Gastrocnemius medialis (tissue), 4 donors: Measurements from ENCODE around the gene RYR3. TPM values are rescaled to one million over a fixed set of nuclear protein-coding genes. Genes with fewer than 3 reads are reported as not detected.
A peak's percentile ranks its signal among the peaks of the same experiment; 100 is the strongest.

Experiments
- ATAC-seq, 2 donors: fragments of 150-250 bp; one replicate each; pipeline ENCODE4 v1.9.1; 2016
- DNase-seq, 2 donors: peaks; one replicate each; pipeline ENCODE4 v3.0.0-alpha.2; 2019
- H3K27ac ChIP-seq, 4 donors: fragments of 200-600 bp; sonication (generic); 1 replicate in 1 of 4; 2 replicates in 3 of 4; pipeline ENCODE4 v1.5.1; 2016 to 2018; ENCODE audit warnings: mild to moderate bottlenecking in 2 of 4, moderate library complexity in 1 of 4
- H3K27me3 ChIP-seq, 3 donors: fragments of 200-600 bp; sonication (generic) in 2 of 3; 1 replicate in 1 of 3; 2 replicates in 2 of 3; pipeline versions ENCODE4 v1.5.1 to v1.6.0; 2016 to 2019; ENCODE audit warnings: mild to moderate bottlenecking in 1 of 3, moderate library complexity in 1 of 3
- H3K36me3 ChIP-seq, 2 donors: fragments of 200-600 bp; sonication (generic) in 1 of 2; one replicate each; pipeline ENCODE4 v1.5.1; 2017 to 2018
- H3K4me1 ChIP-seq, 2 donors: fragments of 200-600 bp; sonication (generic) in 1 of 2; one replicate each; pipeline ENCODE4 v1.5.1; 2016 to 2017; ENCODE audit warnings: mild to moderate bottlenecking in 2 of 2
- H3K4me3 ChIP-seq, 4 donors: fragments of 200-600 bp; sonication (generic) in 3 of 4; 1 replicate in 1 of 4; 2 replicates in 3 of 4; pipeline ENCODE4 v1.5.1; 2016 to 2019; ENCODE audit warnings: mild to moderate bottlenecking in 2 of 4
- H3K9me3 ChIP-seq, 3 donors: fragments of 200-600 bp; sonication (generic) in 2 of 3; 1 replicate in 1 of 3; 2 replicates in 2 of 3; pipeline ENCODE4 v1.5.1; 2016 to 2019
- CTCF ChIP-seq, 5 experiments: fragments of 450-650 bp in 3 of 5; fragments of 200-600 bp in 2 of 5; sonication (generic) in 2 of 5; IDR thresholded peaks in 4 of 5; conservative IDR thresholded peaks in 1 of 5; 1 replicate in 4 of 5; 2 replicates in 1 of 5; pipeline ENCODE4 v1.5.1; 2016 to 2019; ENCODE audit warnings: antibody characterized with exemption in 5 of 5, mild to moderate bottlenecking in 3 of 5, moderate library complexity in 3 of 5
- POLR2A ChIP-seq, 2 donors: fragments of 450-650 bp; IDR thresholded peaks; one replicate each; pipeline ENCODE4 v1.6.1; 2017; ENCODE audit warnings: antibody characterized with exemption in 2 of 2, mild to moderate bottlenecking in 2 of 2, moderate library complexity in 2 of 2
- in situ Hi-C, 4 donors: fragments of 200-750 bp; cut with MboI; loops; one replicate each; pipeline versions ENCODE4 v1.15.0 to v1.8.0; 2017; ENCODE audit warnings: low sequenced_read_pairs in 4 of 4
- intact Hi-C: fragments of 100-400 bp; cut with DNase I; formaldehyde crosslinking; loops from one replicate; pipeline ENCODE4 v1.15.1; 2023; ENCODE audit warnings: low total_unique reads
- total RNA-seq, 4 donors: library from RNA; depleted of rRNA; stranded (reverse); fragments of >200 nt; gene quantifications; one replicate each; pipeline versions ENCODE4 v1.1.0 to v1.2.3, GENCODE V29; 2016

RYR3 gene
- total RNA-seq, 4 donors from 2014 or later: 7.6 to 30.9 (median 20.6) TPM

GRCh38 chr15:33292717-33293307, 18.0 kb upstream of the RYR3 start:
- H3K4me3 ChIP-seq: no peak overlapping the region
- H3K27ac ChIP-seq: peak overlapping the region in 1 of 4 donors; percentile 69
- intact Hi-C loops: loop anchor here (1.0 kb wide), 1 partner anchor 407 kb away; no protein-coding TSS in a partner anchor
- TF ChIP-seq POLR2A (IDR thresholded peaks at IDR 0.05) (no peak), CTCF (IDR thresholded peaks at IDR 0.05 in 4 of 5, conservative IDR thresholded peaks at IDR 0.05 in 1 of 5) (peak; percentile 56 to 70 (median 61))
- H3K4me1 ChIP-seq: peaks cover 0 to 5% of the 10 kb centered on the region in 2 donors
- H3K9me3 ChIP-seq: no peaks in the 10 kb centered on the region
- H3K27me3 ChIP-seq: no peaks in the 10 kb centered on the region
- DNase-seq (peak in 1 of 2 donors; percentile 25), ATAC-seq (peak; percentile 63 to 67)
- in situ Hi-C loops: loop anchor here in 3 of 4 donors (5.0 to 10.0 kb wide), 2 partner anchors 402 to 404 kb away; no protein-coding TSS in a partner anchor
- no peaks in the 10 kb centered on the region for H3K36me3 ChIP-seq

DNA sequence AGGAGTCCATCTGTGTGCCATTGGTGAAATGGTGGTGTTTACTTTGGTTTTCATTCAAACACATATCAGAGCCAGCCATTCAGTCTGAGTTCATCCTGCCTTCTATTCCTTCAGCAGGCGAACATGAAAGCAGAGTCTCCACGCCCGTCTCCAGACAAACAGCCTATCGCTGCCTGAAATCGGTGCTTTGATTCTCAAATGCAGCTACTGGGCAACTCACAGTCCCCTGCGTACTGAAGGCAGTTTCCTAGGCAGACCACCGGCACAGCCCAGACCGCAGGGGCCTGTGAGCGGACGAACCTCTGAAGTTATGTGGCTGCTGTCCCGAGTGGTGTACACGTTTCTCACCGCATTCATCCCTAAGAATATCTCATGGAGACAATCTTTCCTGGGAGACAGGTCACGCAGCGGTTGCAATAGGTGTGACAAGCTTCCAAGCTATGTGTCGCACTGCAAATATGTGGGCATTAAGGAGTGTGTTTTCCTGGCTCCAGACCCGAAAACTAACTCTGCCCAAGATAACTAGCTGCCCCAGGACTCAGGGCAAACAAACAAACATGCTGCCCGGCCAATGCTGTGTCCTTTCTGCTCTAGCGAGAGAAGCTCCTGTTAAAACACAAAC, 16.9 kb upstream of the RYR3 start:
- Histone ChIP-seq H3K27me3 (no peaks in the 10 kb centered on the region), H3K4me1 (peaks cover 0 to 5% of the 10 kb centered on the region in 2 donors), H3K9me3 (no peaks in the 10 kb centered on the region), H3K36me3 (no peaks in the 10 kb centered on the region), H3K4me3 (peak overlapping the region; percentile 3 to 30 (median 24)), H3K27ac (peak overlapping the region; percentile 53 to 69 (median 60))
- in situ Hi-C loops: loop anchor here in 3 of 4 donors (5.0 to 10.0 kb wide), 2 partner anchors 401 to 403 kb away; no protein-coding TSS in a partner anchor
- intact Hi-C loops: no loop called here
- ATAC-seq (peak; percentile 69 to 76), DNase-seq (no peak)
- no peak for TF ChIP-seq POLR2A (IDR thresholded peaks at IDR 0.05)
- TF ChIP-seq CTCF (IDR thresholded peaks at IDR 0.05 in 4 of 5, conservative IDR thresholded peaks at IDR 0.05 in 1 of 5): no peak

DNA sequence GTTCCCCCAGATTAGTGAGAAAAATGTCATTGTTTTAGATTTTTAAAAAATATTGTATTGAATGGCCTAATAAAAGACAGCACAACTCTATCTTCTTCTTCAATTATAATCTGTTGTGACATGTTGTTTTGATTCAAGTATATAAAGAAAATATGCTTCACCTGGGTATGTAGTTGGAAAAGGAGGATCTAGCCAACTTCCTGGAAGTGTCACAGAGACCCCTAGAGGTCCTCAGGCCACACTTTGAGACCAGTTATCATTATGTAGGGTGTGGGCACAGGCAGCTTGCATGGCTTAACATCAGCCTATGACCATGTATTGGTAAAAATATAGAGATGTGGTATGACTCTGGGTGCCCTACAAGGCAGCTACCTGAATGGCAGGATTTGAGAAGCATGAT, 14.7 kb upstream of the RYR3 start:
- Histone ChIP-seq H3K4me1 (peaks cover 0 to 5% of the 10 kb centered on the region in 2 donors), H3K27me3 (no peaks in the 10 kb centered on the region), H3K27ac (no peak overlapping the region), H3K4me3 (no peak overlapping the region), H3K9me3 (no peaks in the 10 kb centered on the region), H3K36me3 (no peaks in the 10 kb centered on the region)
- DNase-seq: no peak
- ATAC-seq: no peak
- TF ChIP-seq CTCF (IDR thresholded peaks at IDR 0.05 in 4 of 5, conservative IDR thresholded peaks at IDR 0.05 in 1 of 5) (no peak), POLR2A (IDR thresholded peaks at IDR 0.05) (no peak)
- intact Hi-C loops (no loop called here), in situ Hi-C loops (loop anchor here in 2 of 4 donors (5.0 to 10.0 kb wide), 2 partner anchors 399 to 406 kb away; no protein-coding TSS in a partner anchor)

DNA sequence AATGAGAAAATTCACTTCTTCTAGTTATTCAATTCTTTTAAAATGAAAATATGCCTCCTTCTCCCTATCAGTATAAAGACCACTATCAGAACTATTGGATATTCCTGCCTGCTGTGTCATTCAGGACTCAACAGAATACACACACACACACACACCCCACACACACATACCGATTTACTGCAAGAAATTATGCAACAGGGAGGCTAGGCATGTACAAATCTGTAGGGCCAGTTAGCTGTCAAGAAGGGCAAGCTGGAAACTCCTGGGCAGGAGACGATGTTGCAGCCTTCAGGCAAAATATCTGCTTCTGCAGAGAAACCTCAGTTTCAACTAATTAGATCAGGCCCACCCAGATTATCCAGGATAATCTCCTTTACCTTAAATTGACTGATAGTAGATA, 13.9 kb upstream of the RYR3 start:
- in situ Hi-C loops (loop anchor here in 2 of 4 donors (5.0 to 10.0 kb wide), 2 partner anchors 398 to 405 kb away; no protein-coding TSS in a partner anchor), intact Hi-C loops (no loop called here)
- H3K9me3 ChIP-seq: no peaks in the 10 kb centered on the region
- TF ChIP-seq CTCF (IDR thresholded peaks at IDR 0.05 in 4 of 5, conservative IDR thresholded peaks at IDR 0.05 in 1 of 5) (no peak), POLR2A (IDR thresholded peaks at IDR 0.05) (no peak)
- no peak for ATAC-seq
- H3K36me3 ChIP-seq: no peaks in the 10 kb centered on the region
- DNase-seq: no peak
- no peak overlapping the region for H3K27ac ChIP-seq
- H3K27me3 ChIP-seq: no peaks in the 10 kb centered on the region
- peaks cover 0 to 5% of the 10 kb centered on the region in 2 donors for H3K4me1 ChIP-seq
- H3K4me3 ChIP-seq: no peak overlapping the region
